GM18498 (cell line): ENCODE data around the gene ELAC2.

Source experiments
- ATAC-seq: cut with Tn5 transposase; IDR thresholded peaks from one replicate; pipeline ENCODE4 v1.9.1; 2021; ENCODE audit warnings: mild to moderate bottlenecking, moderate library complexity; ENCODE audit not compliant: unreplicated experiment

ELAC2 gene

GRCh38 chr17:13016881-13017654 is 759 bp downstream of the ELAC2 start:
- peak; percentile 13 for ATAC-seq

DNA sequence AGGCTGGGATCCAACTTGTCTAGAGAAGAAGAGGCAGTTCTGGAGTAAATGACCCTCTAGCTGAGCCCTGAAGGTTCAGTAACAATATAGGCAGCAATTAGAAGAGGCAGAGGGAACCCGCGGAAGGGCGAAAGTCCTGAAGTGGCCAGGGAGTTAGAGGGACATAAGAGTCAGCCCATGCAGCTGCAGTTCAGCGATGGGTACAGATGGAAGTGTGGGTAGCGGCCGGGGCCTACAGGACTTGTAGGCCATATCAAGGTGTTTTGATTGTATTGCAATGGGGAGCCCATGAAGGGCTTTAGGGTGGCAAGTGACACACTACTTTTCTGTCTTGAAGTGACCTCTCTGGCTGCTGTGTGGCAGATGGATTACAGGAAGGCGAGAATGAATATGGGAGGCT is 3.0 kb downstream of the ELAC2 start:
- no peak for ATAC-seq

- ATAC-seq: no peak
Measured at GRCh38 chr17:13010959-13011358, 6.9 kb downstream of the ELAC2 start.

GRCh38 chr17:13008461-13008860 is 9.4 kb downstream of the ELAC2 start:
- ATAC-seq: no peak

- ATAC-seq: no peak
Measured at GRCh38 chr17:13005530-13005929, 12.3 kb downstream of the ELAC2 start.

- ATAC-seq: no peak
Measured at GRCh38 chr17:13004336-13004735, 13.5 kb downstream of the ELAC2 start.

GRCh38 chr17:13003927-13004326 is 13.9 kb downstream of the ELAC2 start:
- ATAC-seq: no peak

- peak; percentile 40 for ATAC-seq
Measured at GRCh38 chr17:13003454-13003851, 14.4 kb downstream of the ELAC2 start.

DNA sequence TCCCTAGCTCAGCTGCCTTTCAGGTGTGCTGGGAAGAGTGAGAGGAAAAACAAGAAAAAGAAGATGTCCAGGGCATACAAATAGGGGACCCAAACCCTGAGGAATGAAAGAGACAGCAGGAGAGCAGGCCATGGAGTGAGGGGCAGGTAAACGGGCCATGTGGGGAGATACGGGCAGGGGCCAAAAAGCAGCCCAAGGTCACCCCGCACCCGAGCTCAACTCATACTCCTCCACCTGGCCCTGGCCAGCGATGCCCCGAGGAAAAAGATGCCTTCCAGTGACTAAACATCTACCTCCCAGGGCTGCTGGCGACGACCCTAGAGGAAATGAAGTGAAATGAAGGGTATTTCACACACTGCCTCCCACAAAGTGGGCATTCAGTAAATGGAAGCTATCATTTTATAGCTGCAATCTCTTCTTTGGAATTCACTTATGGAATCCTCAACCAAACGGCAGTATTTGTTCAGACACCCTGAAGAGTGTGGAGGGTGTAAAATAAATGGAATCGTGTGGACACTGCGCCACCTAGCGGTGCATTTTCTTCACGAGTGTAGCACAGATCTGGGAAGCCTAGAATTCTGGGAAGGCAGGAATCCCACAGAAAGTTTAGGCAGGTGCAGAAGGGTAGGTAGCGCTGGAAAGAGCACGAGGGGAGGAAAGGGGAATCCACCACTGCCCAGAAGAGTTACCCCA is 14.9 kb downstream of the ELAC2 start:
- ATAC-seq: peak; percentile 65

DNA sequence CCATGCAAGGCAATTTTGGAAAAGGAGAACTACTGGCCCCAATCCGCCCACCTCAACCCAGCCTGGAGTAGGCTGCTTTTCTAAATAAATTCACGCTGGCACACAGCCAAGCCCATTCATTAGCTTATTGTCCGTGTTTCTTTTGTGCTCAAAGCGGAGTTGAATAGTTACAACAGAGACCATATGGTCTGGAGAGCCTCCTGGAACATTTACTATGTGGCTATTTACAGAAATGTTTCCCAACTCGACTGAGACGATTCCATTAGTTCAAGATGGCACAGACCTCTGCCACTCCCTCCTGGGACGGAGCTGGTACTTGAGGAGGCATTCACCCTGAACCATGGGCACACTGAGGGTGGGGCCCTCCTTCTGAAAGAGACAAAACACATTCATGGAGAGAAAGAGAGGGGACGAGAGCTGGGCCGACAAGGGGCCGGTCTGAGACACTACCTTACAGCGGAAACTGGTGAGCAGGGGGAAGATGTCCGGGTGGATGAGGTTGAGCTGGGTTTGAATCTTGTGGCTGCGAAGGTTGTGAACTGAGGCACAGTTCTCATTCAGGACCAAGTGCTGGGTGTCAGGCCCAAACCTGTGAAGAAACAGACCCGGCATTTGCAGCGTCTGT is 15.7 kb downstream of the ELAC2 start:
- ATAC-seq: no peak

DNA sequence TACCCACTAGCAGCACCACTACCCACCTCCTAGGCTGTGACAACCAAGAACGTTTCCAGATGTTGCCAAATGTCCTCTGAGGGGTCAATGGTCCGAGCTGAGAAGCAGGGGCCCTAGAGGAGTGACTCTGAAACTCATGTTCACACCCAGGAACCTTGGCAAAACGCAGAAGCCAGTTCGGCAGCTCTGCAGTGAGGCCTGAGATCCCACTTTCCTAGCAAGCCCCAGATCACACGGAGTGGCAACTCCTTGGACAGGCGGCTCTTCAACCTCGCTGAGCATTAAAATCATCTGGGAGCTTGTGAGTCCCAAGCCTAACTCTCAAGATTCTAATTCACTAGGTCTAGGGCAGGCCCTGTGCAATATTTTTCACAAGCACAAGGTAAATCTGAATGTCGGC is 17.3 kb downstream of the ELAC2 start:
- no peak for ATAC-seq

DNA sequence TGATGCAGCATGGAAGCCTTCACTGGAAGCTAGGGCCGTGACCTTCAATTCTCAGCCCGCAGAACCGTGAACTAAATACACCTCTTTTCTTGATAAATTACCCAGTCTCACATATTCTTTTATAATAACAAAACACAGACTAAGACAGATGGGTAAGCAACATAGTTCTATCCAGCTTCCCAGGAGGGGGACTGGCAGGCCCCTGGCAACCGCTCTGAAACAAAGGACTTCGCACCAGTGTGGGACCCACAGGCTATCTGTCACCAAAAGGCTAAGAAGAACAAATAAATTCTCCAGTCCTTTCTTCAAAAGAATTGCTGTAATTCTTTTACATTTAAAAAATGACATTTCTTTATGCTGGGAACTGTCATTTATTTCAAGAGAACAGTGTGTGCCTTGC is 19.0 kb downstream of the ELAC2 start:
- no peak for ATAC-seq

DNA sequence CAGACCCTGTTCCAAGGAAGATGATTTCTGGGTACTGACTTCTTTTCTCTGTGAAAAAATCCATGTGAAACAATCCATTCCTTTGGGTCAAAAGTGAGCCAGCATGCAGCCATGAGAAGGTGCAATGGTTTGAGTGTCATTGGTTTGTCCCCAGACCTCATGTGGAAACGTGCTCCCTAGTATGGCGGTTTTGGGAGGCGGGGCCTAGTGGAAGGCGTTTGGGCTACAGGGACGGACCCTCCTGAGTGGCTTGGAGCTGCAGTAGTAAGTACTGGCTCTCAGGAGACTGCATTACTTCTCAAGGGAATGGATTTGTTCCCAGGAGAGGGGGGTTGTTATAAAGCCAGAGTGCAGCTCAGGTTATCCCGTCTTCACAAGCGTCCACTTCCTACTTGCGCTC is 19.4 kb downstream of the ELAC2 start:
- no peak for ATAC-seq

DNA sequence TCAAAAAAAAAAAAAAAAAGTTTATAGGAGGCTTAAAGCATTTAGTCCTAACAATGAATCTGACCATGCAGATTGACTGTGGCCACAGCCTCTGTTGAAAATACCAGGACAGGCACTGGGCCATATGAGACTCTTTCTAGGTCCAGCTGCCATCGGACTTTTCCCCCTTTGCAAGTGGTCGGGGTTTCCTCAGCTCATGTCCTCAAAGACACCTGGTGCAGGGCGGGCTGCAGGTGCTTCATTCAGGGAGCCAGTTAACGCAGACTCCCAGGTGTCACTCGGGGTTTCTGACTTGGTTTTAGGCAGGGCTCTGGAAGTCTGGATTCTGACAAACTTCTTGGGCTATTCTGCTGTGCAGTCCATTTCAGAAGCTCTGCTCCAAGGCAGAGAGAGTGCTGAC is 20.9 kb downstream of the ELAC2 start:
- no peak for ATAC-seq

- ATAC-seq: no peak
Measured at GRCh38 chr17:12996357-12996756, 21.5 kb downstream of the ELAC2 start.

DNA sequence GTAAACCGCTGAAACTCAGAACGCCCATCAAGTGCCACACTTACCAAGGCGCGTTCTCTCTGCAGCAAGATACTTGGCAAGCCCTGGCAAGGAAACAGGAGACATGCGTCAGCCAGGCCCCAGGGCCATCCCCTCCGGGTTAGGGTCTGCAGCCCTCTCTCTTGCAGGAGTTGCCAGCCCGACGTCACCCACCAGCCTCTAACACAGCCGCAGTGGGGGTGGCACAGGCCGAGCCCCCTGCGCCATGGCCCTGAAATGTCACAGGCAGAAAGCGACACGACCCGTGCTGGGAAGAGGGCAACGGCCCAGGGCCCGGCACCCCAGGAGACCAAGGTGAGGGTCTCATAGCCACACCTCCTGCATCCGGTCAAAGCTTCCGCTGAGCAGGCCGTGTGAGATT is 21.9 kb downstream of the ELAC2 start:
- no peak for ATAC-seq

GRCh38 chr17:12995106-12995895 is 22.5 kb downstream of the ELAC2 start:
- no peak for ATAC-seq

DNA sequence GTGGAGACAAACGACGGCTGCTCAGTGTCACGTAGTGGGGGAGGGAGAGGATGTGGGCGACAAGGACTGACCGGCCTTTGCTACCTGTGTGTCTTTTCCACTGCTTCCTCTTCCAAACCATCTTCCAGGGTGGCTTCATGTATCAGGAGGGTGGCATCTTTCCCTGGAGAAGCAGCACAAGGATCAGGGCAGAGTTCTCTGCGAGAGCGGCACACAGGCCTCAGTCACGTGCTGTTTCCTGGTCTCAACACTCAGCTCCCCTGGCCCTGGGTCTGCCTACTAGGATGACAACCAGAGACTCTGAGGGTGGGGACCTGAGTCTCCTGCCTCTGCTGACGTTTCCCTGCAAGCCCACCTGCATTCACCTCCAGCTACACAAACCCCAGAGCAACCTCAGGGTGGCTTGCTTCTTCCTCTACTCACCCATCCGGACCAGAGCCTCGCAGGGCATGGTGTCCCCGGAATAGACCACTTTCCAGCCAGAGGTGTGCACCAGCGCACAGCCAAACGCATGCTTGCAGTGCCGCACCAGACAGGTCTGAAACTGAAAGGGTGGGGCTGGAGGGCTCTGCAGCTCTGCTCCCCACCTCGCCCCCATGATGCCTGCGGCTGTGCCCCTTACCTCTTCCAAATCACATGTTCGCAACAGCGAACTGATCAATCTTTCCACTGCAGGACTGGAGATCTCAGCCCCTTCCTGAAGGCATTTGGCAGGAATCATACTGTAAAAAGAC is 23.3 kb downstream of the ELAC2 start:
- no peak for ATAC-seq

DNA sequence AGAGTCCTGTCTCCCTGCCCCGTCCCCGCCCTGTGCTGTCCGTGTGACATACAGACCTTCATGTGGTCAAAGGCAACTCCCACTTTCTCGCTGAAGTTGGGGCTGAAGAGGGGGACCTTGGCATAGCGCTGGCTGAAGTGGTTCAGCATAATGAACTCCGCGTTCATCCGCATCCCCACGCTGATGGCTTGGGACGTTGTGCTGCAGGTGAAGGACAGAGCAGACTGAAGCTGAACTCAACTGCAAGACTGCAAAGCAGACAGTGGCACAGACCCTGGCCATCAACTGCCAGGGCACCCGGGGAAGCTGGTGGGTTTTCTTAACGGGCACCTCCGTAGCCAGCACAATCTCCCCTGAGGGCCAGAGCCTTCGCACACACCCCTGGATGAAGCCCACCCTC is 24.2 kb downstream of the ELAC2 start:
- ATAC-seq: no peak

DNA sequence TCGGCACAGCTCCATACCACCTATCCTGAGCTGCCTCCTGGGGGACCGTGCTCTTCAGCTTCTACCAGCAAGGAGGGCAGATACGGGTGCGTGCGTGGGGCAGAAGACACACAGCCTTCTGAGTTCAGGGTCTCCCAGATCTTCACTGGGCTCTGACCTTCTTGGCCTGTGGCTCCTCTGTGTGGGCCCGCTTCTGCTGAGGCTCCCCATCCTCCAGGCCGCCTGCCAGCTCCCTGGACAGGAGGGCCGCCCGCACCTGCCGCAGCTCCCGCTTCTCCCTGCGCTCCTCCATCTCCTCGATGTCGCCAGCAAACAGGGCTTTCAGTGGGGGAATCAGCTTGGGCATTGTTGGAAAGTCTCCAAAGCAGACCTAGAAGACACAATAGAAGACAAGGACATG is 25.2 kb downstream of the ELAC2 start:
- ATAC-seq: no peak

- no peak for ATAC-seq
Measured at GRCh38 chr17:12990926-12991325, 26.9 kb downstream of the ELAC2 start.
